OCI-LY3 (cell line): ENCODE results near the gene GRAMD2B.

Experiments used
- H2AFZ ChIP-seq: fragments of 200-600, 300-600 bp; shearing (Covaris generic); 2 replicates; pipeline ENCODE4 v1.6.0; 2014; ENCODE audit warnings: antibody characterized with exemption, low read depth, low read length
- H3K27ac ChIP-seq: fragments of 200-600, 300-600 bp; sonication (generic); 2 replicates; pipeline ENCODE4 v1.5.1; 2014; ENCODE audit warnings: mild to moderate bottlenecking, low read length, moderate library complexity, mixed read lengths
- H3K27me3 ChIP-seq: fragments of 200-600, 300-600 bp; sonication (generic); 2 replicates; pipeline ENCODE4 v1.6.1; 2014; ENCODE audit warnings: low read depth, low read length, mixed read lengths
- H3K36me3 ChIP-seq: fragments of 200-600, 300-600 bp; sonication (generic); replicated peaks from 2 replicates; pipeline ENCODE3; 2014; ENCODE audit warnings: low read depth, low read length, mixed read lengths
- H3K4me1 ChIP-seq: fragments of 300-600, 200-600 bp; sonication (generic); 2 replicates; pipeline ENCODE4 v1.6.1; 2014; ENCODE audit warnings: low read length, mixed read lengths
- H3K4me2 ChIP-seq: fragments of 200-600, 300-600 bp; sonication (generic); 2 replicates; pipeline ENCODE4 v1.6.1; 2014; ENCODE audit warnings: low read length, mixed read lengths
- H3K4me3 ChIP-seq: fragments of 300-600, 200-600 bp; sonication (generic); 2 replicates; pipeline ENCODE4 v1.5.1; 2014; ENCODE audit warnings: antibody characterized with exemption, mild to moderate bottlenecking, low read length, moderate library complexity
- H3K79me2 ChIP-seq: fragments of 300-600, 200-600 bp; shearing (Covaris generic); 2 replicates; pipeline ENCODE4 v1.6.1; 2014; ENCODE audit warnings: mild to moderate bottlenecking, low read length, mixed read lengths
- H3K9ac ChIP-seq: fragments of 300-600, 200-600 bp; shearing (Covaris generic); 2 replicates; pipeline ENCODE4 v1.6.0; 2014; ENCODE audit warnings: mild to moderate bottlenecking, low read length, moderate library complexity
- H3K9me3 ChIP-seq: fragments of 200-600, 300-600 bp; shearing (Covaris generic); 2 replicates; pipeline ENCODE4 v1.6.1; 2014; ENCODE audit warnings: low read length, mixed read lengths; ENCODE audit not compliant: insufficient read depth
- H4K20me1 ChIP-seq: fragments of 200-600, 300-600 bp; sonication (generic); 2 replicates; pipeline ENCODE4 v1.6.1; 2016; ENCODE audit warnings: low read length, mixed read lengths; ENCODE audit not compliant: insufficient read depth
- EZH2phosphoT487 ChIP-seq: fragments of 200-600 bp; shearing (Covaris generic); IDR thresholded peaks from 2 replicates; pipeline ENCODE4 v1.6.1; 2018; ENCODE audit warnings: antibody characterized with exemption, mixed run types, low read depth
- TF ChIP-seq, protein P1 (sequence below): fragments of 200-600, 300-600 bp; sonication (generic); IDR thresholded peaks from 2 replicates; pipeline ENCODE4 v1.5.1; 2014; ENCODE audit warnings: antibody characterized with exemption, low read length, low read depth

Gene GRAMD2B

DNA sequence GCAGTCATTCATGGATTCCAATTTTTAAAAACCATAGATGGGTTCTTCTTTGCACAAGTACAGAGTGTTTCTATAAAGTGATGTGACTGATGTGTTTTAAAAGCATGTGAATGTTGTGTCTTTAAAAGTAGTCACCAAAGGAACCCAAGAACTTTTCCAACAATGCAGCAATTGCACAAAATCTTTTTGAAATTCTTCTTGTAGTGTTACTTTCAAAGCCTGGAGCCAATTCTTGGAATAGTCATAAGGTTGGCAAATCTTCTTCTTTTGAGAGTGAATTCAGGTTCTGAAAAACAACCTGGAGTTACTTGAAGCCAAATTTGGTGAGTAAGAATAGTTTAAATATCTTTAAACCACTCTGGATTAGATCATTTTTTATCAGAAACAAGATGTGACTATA lies 10.5 kb downstream of the GRAMD2B start:
- Histone ChIP-seq H3K79me2 (no peaks in the 10 kb centered on the region), H4K20me1 (no peaks in the 10 kb centered on the region), H3K27me3 (no peaks in the 10 kb centered on the region), H3K27ac (no peak overlapping the region), H3K4me1 (peaks cover 14% of the 10 kb centered on the region), H3K9ac (no peak overlapping the region), H3K36me3 (peaks cover 1% of the 10 kb centered on the region), H2AFZ (no peak overlapping the region), H3K4me3 (no peak overlapping the region), H3K4me2 (no peak overlapping the region), H3K9me3 (no peaks in the 10 kb centered on the region)
- TF ChIP-seq, protein P1, sequence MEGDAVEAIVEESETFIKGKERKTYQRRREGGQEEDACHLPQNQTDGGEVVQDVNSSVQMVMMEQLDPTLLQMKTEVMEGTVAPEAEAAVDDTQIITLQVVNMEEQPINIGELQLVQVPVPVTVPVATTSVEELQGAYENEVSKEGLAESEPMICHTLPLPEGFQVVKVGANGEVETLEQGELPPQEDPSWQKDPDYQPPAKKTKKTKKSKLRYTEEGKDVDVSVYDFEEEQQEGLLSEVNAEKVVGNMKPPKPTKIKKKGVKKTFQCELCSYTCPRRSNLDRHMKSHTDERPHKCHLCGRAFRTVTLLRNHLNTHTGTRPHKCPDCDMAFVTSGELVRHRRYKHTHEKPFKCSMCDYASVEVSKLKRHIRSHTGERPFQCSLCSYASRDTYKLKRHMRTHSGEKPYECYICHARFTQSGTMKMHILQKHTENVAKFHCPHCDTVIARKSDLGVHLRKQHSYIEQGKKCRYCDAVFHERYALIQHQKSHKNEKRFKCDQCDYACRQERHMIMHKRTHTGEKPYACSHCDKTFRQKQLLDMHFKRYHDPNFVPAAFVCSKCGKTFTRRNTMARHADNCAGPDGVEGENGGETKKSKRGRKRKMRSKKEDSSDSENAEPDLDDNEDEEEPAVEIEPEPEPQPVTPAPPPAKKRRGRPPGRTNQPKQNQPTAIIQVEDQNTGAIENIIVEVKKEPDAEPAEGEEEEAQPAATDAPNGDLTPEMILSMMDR = no peak
- TF ChIP-seq EZH2phosphoT487 = no peak

- Histone ChIP-seq H3K79me2 (no peaks in the 10 kb centered on the region), H3K4me3 (no peak overlapping the region), H3K4me1 (peaks cover 17% of the 10 kb centered on the region), H3K9ac (no peak overlapping the region), H3K27me3 (no peaks in the 10 kb centered on the region), H3K4me2 (no peak overlapping the region), H3K27ac (no peak overlapping the region), H2AFZ (no peak overlapping the region), H3K36me3 (peaks cover 7% of the 10 kb centered on the region), H4K20me1 (no peaks in the 10 kb centered on the region), H3K9me3 (no peaks in the 10 kb centered on the region)
- TF ChIP-seq, protein P1 = no peak
- no peak for TF ChIP-seq EZH2phosphoT487
Observed at GRCh38 chr5:126435261-126435660, 12.1 kb downstream of the GRAMD2B start.

DNA sequence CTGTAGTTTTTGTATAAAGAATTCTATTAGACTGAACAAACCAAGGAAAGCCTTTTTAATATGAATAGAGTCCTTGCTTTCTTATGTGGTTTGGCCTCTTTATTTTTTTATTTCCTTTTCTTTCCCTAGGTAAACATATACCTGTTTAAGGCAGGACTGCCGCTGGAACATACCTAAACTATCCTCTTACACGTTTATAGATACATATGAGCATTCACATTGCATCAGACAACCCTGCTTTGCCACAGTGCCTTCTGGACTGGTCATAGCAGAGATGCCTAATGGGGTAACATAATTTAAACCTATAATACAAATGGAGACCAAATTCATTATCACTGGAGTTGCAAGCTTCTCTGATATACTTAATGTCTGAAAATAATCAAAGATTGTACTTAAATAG lies 12.5 kb downstream of the GRAMD2B start:
- H3K36me3 ChIP-seq = peaks cover 10% of the 10 kb centered on the region
- no peak overlapping the region for H3K27ac ChIP-seq
- no peak overlapping the region for H3K9ac ChIP-seq
- H3K79me2 ChIP-seq = no peaks in the 10 kb centered on the region
- peaks cover 4% of the 10 kb centered on the region; the same call in 1 of the 2 replicates for H3K9me3 ChIP-seq
- H2AFZ ChIP-seq = no peak overlapping the region
- no peaks in the 10 kb centered on the region for H3K27me3 ChIP-seq
- H3K4me1 ChIP-seq = peaks cover 17% of the 10 kb centered on the region
- H3K4me2 ChIP-seq = no peak overlapping the region
- no peaks in the 10 kb centered on the region for H4K20me1 ChIP-seq
- no peak overlapping the region for H3K4me3 ChIP-seq
- no peak for TF ChIP-seq EZH2phosphoT487
- TF ChIP-seq, protein P1 = no peak

DNA sequence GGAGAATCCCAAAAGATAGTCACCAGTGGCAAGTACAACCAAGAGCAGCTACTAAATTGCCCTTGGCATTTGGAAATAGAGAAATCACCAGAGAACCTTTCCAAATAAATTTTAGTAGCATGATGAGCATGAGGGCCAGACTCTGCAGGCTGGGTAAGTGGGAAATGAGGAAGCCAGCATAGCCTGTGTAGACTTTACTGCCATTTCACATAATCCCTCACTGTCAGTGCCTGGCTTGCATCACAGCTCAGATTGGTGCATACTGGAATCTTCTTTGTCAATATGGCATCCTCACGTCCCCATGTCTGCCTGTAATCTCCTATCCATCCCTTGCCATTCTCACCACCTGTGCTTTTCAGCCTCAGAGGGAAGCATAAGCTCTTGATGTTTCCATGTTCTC lies 14.5 kb downstream of the GRAMD2B start:
- H3K27me3 ChIP-seq = no peaks in the 10 kb centered on the region
- peaks cover 20% of the 10 kb centered on the region for H3K4me1 ChIP-seq
- H3K79me2 ChIP-seq = no peaks in the 10 kb centered on the region
- H3K9me3 ChIP-seq = peaks cover 6% of the 10 kb centered on the region; the same call in 1 of the 2 replicates
- TF ChIP-seq EZH2phosphoT487 = no peak
- TF ChIP-seq, protein P1 = no peak
- peak overlapping the region; percentile 41 for H3K4me2 ChIP-seq
- H2AFZ ChIP-seq = no peak overlapping the region
- H3K36me3 ChIP-seq = peaks cover 10% of the 10 kb centered on the region
- H4K20me1 ChIP-seq = no peaks in the 10 kb centered on the region
- peak overlapping the region; percentile 49 for H3K27ac ChIP-seq
- H3K4me3 ChIP-seq = no peak overlapping the region
- H3K9ac ChIP-seq = no peak overlapping the region; the same call in 1 of the 2 replicates
